WERI-Rb-1 (cell line): ENCODE data around the gene NCOR1.
"Not testable (repeated sequence)": the region's sequence is repeated elsewhere in the genome, so short reads cannot be mapped to it uniquely, and the experiment has no call there.

Experiments used
- DNase-seq: peaks from one replicate; pipeline ENCODE4 v3.0.0-alpha.2; 2020
- H3K27ac ChIP-seq: fragments of 250-450 bp; sonication (Bioruptor Pico); 2 replicates; pipeline ENCODE4 v1.5.1; 2020; ENCODE audit warnings: mild to moderate bottlenecking, moderate library complexity
- H3K27me3 ChIP-seq: fragments of 250-450 bp; sonication (Bioruptor Pico); 2 replicates; pipeline ENCODE4 v1.5.1; 2021; ENCODE audit warnings: mild to moderate bottlenecking, low read depth, moderate library complexity; ENCODE audit not compliant: insufficient read depth, severe bottlenecking
- H3K36me3 ChIP-seq: fragments of 250-450 bp; sonication (Bioruptor Pico); 2 replicates; pipeline ENCODE4 v1.5.1; 2020; ENCODE audit warnings: mild to moderate bottlenecking, moderate library complexity
- H3K4me3 ChIP-seq: 2 replicates; pipeline ENCODE4 v1.5.1; 2011; ENCODE audit warnings: low read depth, mild to moderate bottlenecking, control low read depth, low read length
- H3K9me3 ChIP-seq: fragments of 250-450 bp; sonication (Bioruptor Pico); 2 replicates; pipeline ENCODE4 v1.5.1; 2021; ENCODE audit warnings: mild to moderate bottlenecking, moderate library complexity; ENCODE audit not compliant: severe bottlenecking
- TF ChIP-seq, protein P1 (sequence below): IDR thresholded peaks from 2 replicates; pipeline ENCODE4 v1.5.1; 2011; ENCODE audit warnings: low read depth, mild to moderate bottlenecking, control low read depth, inconsistent platforms, low read length

NCOR1 gene

DNA sequence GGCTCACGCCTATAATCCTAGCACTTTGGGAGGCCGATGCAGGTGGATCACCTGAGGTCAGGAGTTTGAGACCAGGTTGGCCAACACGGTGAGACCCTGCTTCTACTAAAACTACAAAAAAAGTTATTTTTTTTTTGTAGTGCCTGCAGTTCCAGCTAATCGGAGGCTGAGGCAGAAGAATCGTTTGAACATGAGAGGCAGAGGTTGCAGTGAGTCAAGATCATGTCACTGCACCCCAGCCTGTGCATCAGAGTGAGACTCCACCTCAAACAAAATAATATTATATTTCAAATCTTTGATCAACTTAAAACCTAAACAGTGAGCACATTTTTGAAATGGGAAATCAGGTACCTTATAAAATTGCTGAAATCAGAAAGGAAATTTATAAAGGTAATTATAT, 36.5 kb downstream of the NCOR1 start:
- TF ChIP-seq, protein P1, sequence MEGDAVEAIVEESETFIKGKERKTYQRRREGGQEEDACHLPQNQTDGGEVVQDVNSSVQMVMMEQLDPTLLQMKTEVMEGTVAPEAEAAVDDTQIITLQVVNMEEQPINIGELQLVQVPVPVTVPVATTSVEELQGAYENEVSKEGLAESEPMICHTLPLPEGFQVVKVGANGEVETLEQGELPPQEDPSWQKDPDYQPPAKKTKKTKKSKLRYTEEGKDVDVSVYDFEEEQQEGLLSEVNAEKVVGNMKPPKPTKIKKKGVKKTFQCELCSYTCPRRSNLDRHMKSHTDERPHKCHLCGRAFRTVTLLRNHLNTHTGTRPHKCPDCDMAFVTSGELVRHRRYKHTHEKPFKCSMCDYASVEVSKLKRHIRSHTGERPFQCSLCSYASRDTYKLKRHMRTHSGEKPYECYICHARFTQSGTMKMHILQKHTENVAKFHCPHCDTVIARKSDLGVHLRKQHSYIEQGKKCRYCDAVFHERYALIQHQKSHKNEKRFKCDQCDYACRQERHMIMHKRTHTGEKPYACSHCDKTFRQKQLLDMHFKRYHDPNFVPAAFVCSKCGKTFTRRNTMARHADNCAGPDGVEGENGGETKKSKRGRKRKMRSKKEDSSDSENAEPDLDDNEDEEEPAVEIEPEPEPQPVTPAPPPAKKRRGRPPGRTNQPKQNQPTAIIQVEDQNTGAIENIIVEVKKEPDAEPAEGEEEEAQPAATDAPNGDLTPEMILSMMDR, result no peak
- Histone ChIP-seq H3K9me3 (no peaks in the 10 kb centered on the region), H3K4me3 (no peak overlapping the region), H3K36me3 (peaks cover under 1% of the 10 kb centered on the region; the same call in 1 of the 2 replicates), H3K27me3 (no peaks in the 10 kb centered on the region), H3K27ac (no peak overlapping the region)
- no peak for DNase-seq

DNA sequence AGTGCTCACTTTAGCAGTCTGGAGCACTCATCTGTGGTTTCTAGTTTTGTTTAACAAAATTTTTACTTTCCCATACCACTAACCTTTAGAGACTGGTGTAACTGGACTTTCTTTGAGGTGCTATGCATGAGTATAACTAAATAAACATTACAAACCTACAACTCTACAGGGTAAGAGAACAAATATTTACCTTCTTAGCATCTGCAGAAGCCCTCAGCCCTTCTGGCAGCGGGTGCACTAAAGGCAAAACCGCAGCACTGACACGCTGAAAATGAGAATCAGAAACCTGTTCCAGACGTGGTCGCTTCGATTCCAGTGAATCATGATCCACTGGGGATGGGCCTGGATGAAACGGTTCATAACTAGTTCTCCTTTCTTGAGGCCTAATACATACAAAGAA, 43.7 kb downstream of the NCOR1 start:
- H3K27ac ChIP-seq, result no peak overlapping the region
- H3K4me3 ChIP-seq, result no peak overlapping the region
- TF ChIP-seq, protein P1, result no peak
- no peaks in the 10 kb centered on the region for H3K9me3 ChIP-seq
- peaks cover 9% of the 10 kb centered on the region for H3K36me3 ChIP-seq
- no peak for DNase-seq
- no peaks in the 10 kb centered on the region for H3K27me3 ChIP-seq

DNA sequence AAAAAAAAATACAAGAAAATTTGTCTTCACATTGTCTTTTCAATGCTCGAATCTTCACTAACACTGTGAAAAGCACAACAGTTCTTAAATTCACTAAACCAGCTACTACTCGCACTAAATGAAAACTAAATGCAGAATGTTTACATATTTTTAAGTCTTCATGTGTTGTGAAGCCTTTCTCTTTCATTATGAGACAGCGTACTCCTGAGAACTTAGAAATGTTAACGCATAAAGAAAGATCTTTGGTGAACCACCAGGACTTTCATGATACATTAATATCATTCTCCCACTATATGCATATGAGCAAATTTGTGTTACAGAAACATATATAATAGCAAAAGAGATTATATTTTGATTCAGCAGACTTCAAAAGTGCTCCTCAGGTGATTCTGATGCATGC, 48.6 kb downstream of the NCOR1 start:
- not testable (repeated sequence) for H3K4me3 ChIP-seq, H3K36me3 ChIP-seq, H3K9me3 ChIP-seq, H3K27me3 ChIP-seq, H3K27ac ChIP-seq, DNase-seq

DNA sequence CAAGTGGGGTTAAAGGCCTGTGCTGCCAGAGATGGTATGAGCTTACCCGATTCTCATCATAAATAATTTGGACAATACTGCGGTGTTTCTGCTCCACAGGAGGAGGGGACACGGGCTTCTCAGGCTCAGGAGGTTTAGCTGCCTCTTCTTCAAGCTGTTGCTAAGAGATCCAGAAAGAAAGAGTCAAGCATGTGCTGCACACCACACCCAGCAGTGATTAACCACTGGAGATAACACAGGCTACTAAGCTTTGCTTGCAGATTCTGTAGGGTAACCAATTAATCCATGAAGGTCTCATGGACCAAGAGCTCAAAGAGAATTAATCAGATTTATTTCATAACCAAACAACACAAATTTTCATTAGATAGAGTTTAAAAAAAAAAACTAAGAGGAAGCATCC, 56.6 kb downstream of the NCOR1 start:
- DNase-seq, result no peak
- TF ChIP-seq, protein P1, result no peak
- Histone ChIP-seq H3K27me3 (no peaks in the 10 kb centered on the region), H3K4me3 (no peak overlapping the region), H3K36me3 (peaks cover 33% of the 10 kb centered on the region), H3K9me3 (no peaks in the 10 kb centered on the region), H3K27ac (no peak overlapping the region)

DNA sequence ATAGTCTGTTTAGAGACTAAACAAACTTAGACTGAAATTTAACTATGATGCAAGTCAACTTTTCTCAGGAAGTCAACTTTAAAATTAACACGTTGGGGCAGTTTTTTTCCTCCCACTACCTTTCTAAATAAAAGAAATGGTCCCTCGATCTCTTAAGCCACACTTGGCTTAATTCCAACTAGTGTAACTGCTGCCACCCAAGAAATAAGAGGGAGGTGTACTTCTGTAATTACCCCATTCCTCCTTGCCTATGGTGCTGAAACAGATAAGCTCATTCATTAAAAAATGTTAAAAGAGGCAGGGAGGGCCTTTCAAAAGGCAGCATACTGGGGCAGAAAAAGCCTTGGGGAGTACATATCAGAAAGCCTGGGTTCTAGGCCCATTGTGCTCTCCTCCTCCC, 59.8 kb downstream of the NCOR1 start:
- H3K9me3 ChIP-seq, result peaks cover 2% of the 10 kb centered on the region
- H3K4me3 ChIP-seq, result no peak overlapping the region
- H3K36me3 ChIP-seq, result peaks cover 36% of the 10 kb centered on the region
- DNase-seq, result no peak
- H3K27me3 ChIP-seq, result no peaks in the 10 kb centered on the region
- TF ChIP-seq, protein P1, result no peak
- no peak overlapping the region for H3K27ac ChIP-seq

DNA sequence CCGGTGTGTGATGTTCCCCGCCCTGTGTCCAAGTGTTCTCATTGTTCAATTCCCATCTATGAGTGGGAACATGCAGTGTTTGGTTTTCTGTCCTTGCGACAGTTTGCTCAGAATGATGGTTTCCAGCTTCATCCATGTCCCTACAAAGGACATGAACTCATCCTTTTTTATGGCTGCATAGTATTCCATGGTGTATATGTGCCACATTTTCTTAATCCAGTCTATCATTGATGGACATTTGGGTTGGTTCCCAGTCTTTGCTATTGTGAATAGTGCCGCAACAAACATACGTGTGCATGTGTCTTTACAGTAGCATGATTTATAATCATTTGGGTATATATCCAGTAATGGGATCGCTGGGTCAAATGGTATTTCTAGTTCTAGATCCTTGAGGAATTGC, 63.0 kb downstream of the NCOR1 start:
- DNase-seq, H3K4me3 ChIP-seq, H3K27me3 ChIP-seq, H3K27ac ChIP-seq, H3K9me3 ChIP-seq: not testable (repeated sequence)
- H3K36me3 ChIP-seq, result peaks cover 26% of the 10 kb centered on the region

DNA sequence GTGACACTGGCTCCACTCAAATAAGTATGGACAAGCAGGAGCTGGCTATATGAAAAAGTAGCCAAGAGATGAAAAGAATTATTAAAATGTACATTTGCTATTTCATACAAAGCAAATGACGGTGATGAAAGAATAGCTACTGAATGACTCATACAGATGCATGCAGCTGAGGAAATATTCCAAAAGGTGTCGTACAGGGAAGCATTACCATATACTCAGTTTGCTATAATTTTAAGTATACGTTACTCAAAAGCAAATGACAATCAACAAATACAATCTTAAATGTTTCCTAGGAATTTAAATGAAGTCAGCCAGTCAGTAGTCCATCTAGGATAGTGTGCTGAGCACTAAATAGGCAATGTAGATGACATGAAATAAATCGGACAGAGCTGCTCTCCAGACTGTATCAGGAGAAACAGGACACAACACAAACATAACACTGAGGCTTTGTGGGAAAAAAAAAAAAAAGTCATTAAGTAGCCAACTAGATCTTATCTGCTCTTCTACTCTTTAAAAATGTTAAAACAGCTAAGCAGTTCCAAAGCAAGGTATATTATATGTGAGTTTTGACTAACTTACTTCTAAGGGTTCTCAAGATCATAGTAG, 65.0 kb downstream of the NCOR1 start:
- Histone ChIP-seq H3K4me3 (no peak overlapping the region), H3K27ac (no peak overlapping the region), H3K9me3 (peaks cover 2% of the 10 kb centered on the region), H3K36me3 (peaks cover 38% of the 10 kb centered on the region), H3K27me3 (no peaks in the 10 kb centered on the region)
- TF ChIP-seq, protein P1, result no peak
- no peak for DNase-seq
